HuH-7.5 (cell line): ENCODE measurements around the gene IL20.

Experiments
- DNase-seq: peaks from one replicate; pipeline ENCODE4 v3.0.0; 2011; ENCODE audit warnings: low spot score

Gene IL20

DNA sequence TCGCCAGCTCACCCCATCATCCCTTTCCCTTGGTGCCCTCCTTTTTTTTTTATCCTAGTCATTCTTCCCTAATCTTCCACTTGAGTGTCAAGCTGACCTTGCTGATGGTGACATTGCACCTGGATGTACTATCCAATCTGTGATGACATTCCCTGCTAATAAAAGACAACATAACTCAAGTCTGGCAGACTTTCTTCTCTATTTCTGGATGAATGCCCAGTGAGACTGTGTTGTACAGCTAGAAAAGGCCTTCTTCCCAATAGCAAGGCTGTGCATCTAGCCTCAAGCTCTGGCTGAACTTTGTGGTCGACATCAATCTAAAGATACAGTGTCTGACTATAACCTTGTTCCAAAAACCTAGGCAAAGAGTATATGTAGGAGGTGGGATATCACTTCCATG, 38.3 kb downstream of the IL20 start:
- DNase-seq: no peak

DNA sequence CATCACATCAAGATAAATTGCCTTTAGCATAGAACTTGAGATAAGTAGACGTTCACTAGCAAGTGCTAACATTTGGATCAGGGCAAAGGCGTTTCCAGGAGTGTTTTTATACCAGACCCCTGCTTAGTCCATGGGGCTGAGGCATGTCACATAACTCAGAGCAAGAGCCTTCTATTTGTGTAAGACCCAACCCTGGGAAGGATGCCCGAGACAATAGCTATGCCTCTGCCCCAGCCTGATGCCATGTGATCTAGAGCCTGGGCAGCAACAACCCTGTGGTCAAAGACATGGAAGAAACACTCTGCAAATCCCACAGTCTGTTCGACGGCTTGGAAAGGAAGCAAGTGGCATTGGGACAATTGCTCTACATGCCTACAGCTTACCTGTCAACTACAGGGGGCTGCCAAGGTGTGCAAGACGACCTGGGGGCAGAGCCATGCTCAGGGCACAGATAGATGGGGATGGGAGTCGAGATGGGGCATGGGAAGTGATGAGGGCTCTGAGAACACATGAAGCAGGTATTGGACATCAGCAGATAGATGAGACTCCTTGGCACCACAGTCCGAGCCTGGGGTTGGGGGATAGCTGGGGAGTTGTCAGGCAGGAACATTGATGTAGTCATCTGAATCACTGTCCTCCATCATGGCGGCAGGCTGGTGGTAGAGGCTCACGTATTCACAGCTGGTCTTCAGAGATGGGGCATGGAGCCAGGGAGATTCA, 39.2 kb downstream of the IL20 start:
- DNase-seq: no peak

DNA sequence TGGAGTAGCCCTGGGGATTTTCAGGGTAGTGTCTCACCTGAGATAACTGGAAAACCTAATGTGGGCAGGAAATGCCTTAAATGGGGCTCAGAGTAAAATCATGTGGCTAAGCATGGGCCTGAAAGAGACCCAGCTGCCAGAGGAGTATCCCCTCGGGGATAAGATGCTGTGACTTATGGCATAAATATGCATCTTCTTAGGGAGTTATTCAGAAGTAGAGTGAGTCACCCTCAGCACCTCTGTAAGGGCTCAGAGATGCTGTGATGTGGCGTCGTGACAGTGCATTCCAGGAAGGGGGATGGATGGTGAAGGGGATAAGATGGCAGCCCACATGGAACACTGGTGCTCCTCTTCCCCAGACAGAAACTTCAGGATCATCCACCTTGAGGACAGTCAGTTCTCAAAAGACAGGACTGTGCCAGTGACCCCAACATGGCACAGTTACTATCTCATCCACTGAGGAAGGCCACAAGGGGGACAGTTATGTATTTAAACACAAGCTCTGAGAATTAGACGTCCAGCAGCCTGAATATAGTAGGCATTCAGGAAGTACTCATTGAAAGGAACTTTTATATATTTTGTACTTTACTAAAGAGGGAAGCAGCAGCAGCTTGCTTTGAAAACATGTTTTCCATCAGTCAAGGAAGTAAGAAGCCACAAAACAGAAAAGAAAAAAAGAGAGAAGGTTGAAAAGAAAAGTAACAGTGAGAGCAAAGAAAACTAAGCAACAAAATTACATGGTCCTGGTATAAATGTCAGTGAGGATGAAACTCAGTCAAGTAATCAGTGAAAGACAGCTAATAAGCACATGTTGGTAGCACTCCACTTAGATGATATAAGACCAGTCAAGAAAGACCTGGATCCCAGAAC, 40.1 kb downstream of the IL20 start:
- no peak for DNase-seq

DNA sequence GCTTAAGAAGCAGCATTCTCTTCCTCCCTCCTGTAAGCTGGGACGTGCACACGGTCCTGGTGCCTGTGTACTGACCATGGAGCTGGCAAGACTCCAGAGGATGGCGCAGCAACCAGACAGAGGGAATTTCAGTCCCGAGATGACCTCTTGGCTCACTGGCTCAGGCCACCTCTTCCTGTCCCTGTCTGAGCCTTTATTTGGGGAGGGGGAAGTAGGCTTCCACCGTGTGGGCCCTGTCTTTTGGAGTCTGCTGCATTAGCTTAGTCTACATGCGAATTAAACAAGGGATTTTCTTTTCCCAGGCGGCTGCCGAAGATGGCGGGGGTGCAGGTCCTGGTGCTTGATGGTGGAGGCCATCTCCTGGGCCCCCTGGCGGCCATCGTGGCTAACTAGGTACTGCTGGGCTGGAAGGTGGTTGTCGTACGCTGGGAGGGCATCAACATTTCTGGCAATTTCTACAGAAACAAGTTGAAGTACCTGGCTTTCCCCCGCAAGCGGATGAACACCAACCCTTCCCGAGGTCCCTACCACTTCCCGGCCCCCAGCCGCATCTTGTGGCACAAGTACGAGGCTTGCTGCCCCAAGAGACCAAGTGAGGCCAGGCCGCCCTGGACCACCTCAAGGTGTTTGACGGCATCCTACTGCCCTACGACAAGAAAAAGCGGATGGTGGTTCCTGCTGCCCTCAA, 42.0 kb downstream of the IL20 start:
- peak; percentile 73 for DNase-seq

DNA sequence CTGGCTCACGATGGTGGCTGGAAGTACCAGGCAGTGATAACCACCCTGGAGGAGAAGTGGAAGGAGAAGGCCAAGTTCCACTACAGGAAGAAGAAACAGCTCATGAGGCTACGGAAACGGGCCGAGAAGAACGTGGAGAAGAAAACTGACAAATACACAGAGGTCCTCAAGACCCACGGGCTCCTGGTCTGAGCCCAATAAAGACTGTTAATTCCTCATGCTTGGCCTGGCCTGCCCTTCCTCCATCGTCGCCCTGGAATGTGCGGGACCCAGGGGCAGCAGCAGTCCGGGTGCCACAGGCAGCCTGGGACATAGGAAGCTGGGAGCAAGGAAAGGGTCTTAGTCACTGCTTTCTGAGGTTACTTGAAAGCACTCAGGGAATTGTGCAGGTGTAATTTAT, 42.6 kb downstream of the IL20 start:
- DNase-seq: no peak

DNA sequence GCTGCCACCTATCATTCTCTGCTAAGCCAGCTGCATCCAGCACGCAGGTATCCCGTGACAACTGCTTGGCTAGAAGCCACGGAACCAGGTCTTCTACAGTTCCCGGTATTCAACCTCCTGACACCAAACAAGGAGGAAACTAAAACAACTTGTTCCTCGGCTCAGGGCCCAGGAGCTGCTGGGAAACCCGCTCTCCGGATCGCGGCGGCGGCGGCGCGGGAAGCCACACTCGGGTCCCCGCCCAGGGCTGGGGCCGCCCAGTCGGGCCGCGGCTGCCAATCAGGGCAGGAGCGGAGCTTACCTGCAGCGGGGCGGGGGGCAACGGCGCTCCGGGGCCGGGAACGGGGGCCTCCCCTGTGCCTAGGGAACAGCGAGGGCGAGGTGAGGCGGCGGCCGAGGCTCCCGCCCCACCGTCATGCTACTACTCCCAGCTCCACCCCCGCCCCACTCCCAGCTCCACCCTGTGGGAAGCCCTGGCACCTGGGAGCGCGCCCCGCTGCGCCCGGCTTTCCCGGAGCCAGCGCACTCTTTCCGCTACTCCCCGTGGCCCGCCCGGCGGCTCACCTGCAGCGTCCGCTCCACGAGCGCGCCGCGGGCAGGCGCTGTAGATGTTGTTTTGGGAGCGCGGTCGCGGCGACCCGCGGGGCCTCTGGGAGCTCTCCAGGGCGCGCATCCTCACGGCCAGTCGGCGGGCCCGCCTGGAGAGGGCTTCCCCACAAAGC, 43.9 kb downstream of the IL20 start:
- peak; percentile 46 for DNase-seq

DNA sequence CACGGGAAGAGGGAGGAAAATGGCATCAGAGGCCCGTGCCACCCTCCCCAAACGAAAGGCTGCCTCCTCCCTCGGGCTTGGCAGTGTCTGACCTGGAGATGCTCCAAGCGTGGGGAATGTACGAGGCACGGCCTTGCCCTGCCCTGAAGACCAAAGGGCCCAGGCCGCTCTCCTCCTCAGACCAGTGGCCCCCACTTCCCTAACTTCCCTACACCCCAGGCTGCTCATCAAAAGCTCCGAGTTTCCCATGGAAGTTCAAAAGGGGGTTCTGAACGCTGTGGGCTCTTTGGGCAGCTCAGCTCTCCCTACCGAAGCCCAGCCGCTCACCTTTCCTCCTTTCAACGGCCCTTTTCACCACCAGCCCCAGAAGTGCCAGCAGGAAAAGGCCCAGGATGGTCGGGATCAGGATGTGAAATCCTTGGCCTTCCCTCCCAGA, 44.5 kb downstream of the IL20 start:
- no peak for DNase-seq

DNA sequence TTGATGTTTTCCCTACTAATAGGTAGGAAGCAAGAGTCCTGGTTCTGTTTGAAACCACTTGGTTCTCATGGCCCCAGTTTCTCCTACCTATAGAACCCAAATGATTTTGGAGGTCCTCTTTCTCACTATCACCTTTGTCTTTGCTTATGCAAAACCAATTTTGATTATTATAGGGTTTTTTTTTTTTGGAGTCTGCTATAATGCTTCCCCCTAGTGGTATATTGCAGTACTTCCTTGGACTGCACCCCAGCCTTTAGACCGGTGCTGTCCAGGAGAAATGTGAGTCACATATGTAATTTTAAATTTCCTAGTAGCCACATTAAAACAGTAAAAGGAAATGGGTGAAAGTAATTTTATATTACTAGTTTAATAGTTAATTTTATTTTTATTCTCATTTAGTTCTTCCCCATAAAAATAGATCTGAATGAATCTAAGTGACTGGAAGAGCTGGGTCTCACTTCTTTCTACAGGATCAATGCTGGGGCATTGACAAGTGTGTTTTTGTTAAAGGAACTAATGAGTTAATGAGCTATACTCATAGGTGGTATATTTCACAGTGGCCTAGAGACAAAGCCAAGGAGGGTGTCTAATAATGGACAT, 45.7 kb downstream of the IL20 start:
- DNase-seq: peak; percentile 65

DNA sequence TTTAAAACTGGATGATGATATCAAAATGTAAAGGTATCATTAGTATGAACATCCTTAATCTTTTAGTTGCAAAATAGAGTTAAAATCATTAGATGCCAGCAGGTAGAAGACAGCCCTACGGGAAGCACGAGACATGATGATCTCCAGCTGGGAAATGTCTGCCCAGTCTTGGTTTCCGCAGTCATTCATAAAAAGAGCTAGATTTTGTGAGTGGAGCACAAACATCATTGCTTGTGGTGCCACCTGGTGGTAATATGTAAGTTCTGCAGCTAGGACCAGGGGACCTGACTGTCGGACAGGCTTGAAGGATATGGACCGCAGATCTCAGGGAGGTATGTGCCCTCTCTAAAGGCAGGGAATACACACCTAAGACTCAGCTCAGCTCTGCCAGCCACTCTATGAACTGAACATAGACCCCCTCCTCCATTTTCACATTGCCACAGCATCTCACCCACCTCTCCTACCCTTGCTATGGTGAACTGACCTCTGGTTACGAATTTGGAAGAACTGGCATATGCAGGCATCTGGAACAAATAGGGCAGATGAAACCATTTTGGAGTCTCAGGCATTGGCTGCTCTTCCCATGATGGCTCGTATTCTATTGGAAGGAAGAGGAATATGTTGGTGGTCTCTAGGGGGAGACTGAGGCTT, 47.1 kb downstream of the IL20 start:
- DNase-seq: peak; percentile 69

DNA sequence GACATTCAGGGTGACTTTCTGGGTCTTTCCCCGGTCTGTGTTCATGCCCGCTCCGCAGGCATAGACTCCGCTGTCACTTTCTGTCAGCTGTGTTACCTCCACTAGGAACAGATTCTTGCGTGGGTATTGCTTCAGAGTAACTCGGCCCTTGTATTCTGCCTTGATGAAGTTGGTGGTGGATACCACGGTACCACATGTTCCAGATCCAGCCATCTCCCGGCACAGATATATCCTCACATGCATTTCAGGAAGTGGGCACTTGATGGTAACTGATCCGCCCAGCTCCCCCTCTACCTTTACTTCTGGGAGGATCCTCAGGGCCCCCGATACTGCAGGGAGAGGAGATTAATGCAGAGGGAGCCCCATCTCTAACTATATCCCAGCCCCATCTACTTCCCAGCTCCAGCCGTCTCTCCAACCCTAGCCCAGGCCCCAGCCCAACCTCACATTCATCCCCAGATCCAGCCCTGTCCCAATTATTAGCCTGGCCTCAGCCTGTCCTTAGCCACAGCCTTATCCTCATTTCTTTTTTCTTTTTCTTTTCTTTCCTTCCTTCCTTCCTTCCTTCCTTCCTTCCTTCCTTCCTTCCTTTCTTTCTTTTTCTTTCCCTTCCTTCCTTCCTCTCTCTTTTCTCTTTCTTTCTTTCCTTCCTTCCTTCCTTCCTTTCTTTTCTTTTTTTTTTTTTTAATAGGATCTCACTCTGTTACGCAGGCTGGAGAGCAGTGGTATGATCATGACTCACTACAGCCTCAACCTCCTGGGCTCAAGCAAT, 48.5 kb downstream of the IL20 start:
- DNase-seq: no peak

DNA sequence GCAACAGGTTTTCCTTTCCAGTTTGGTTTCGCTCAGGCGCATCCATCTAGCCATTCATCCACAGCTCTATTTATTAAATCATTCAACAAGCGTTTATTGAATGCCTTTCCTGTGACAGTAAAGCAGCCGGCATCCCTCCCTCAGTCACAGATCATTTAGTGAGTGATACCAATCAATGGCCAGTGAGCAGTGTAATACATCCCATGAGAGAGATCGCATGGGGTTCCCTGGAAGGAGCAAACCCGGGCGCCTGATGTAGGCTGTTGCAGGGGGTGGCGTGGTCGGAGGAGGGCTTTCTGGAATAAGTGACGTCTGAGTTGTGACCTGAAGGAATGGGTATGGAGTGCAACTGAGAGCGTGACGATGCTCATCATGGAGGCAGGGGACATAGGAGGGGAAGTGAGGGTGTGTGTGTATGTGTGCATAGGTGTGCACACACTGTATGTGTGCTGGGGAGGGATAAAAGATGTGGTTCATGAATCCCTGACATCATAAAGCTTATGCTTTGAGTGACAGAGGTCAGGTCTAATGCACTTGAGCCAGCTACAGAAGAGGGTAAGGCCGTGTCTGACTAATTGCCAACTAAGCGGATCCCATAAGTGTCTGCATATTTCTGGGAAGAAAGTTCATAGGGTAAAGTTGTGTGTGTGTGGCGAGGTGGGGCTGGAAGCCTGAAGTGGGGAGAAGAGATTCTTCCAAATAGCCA, 49.8 kb downstream of the IL20 start:
- no peak for DNase-seq

DNA sequence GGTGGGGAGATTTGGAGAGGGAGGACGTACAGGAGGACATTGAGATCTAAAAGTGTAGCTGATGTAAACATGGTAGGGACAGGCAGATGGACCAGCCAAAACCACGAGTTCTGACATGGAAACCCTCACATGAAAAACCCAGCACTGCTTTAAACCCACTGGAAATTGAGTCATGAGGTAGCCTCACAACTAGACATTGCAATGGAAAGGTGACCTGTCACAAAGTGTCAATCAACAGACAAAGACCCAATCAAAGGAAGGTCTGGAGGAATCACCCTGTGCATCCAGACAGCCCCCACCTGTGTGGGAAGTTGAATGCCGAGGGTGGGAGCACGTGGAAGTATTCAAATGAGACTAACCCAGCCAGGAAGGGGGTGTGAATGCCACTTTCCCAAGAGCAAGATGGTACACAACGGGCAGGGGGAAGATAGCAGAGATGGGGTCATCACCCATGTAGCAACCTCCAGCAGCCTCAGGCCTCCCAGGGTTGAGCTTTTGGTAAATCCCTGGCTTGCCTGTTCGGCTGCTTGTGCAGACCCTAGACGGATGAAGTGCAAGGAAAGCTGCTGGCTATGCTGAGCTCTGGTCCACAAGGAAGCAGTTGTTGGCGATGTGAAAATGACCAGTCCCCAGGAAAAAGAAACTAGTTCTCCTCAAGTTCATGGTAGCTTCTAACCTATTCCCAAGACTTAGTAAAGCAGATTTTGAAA, 50.7 kb downstream of the IL20 start:
- no peak for DNase-seq

DNA sequence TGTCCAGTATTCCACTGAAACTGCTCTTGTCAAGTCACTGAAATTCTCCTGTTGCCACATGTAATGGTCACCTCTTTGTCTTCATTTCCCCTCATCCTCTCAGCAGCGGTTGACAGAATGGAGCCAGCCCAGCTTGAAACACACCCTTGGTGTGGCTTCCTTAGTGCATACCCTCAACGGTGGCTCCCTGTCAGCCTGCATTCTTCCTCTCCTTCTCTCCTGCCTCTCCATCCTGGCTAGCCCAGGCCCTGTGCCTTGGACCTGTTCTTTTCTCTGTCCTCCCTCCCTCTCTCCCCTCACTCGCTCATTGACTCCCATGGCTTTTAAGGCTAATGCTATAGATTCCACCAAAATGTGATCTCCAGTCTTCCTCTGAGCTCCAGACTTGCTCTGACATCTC, 52.7 kb downstream of the IL20 start:
- no peak for DNase-seq
